Fibroblast of villous mesenchyme (primary cell): ENCODE measurements around the gene SYNPO2. TPM values are rescaled to one million over a fixed set of nuclear protein-coding genes. Genes with fewer than 3 reads are reported as not detected.
"Not testable (repeated sequence)": the region's sequence is repeated elsewhere in the genome, so short reads cannot be mapped to it uniquely, and the experiment has no call there.

Source experiments
- DNase-seq: peaks from one replicate; pipeline ENCODE4 v3.0.0-alpha.2; 2010; ENCODE audit warnings: low read depth
- H3K4me3 ChIP-seq: 2 replicates; pipeline ENCODE4 v1.5.1; 2011; ENCODE audit warnings: low read depth, mild to moderate bottlenecking, low read length
- total RNA-seq: library from RNA; depleted of rRNA; stranded (reverse); fragments of >200 nt; gene quantifications from 2 replicates; pipeline ENCODE4 v1.2.3, GENCODE V29; 2012
- TF ChIP-seq, protein P1 (sequence below): IDR thresholded peaks from 2 replicates; pipeline ENCODE4 v1.5.1; 2012; ENCODE audit warnings: low read depth, mild to moderate bottlenecking, low read length; ENCODE audit not compliant: insufficient read depth

The SYNPO2 gene
- total RNA-seq, 1 donor, result 194 TPM

DNA sequence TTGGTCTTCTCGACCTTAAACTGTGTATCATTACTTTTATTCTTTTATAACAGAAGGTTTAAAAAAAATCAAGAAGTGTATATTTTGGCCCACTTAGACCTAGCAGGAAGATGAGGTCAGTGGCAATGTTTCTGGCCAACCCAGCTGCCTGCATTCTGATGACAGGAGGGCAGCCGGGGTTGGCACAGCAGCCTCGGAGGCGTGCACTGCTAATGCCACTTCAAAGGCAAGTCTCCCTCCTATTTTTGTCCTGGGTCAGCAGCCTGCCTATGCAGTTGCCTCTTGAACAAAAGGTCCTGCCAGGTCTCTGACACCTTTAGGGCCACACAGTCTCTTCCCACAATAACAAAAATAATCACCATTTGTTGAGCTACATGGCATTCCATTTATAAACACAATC, 157.6 kb downstream of the SYNPO2 start:
- TF ChIP-seq, protein P1, sequence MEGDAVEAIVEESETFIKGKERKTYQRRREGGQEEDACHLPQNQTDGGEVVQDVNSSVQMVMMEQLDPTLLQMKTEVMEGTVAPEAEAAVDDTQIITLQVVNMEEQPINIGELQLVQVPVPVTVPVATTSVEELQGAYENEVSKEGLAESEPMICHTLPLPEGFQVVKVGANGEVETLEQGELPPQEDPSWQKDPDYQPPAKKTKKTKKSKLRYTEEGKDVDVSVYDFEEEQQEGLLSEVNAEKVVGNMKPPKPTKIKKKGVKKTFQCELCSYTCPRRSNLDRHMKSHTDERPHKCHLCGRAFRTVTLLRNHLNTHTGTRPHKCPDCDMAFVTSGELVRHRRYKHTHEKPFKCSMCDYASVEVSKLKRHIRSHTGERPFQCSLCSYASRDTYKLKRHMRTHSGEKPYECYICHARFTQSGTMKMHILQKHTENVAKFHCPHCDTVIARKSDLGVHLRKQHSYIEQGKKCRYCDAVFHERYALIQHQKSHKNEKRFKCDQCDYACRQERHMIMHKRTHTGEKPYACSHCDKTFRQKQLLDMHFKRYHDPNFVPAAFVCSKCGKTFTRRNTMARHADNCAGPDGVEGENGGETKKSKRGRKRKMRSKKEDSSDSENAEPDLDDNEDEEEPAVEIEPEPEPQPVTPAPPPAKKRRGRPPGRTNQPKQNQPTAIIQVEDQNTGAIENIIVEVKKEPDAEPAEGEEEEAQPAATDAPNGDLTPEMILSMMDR, result no peak
- H3K4me3 ChIP-seq, result no peak overlapping the region
- no peak for DNase-seq

DNA sequence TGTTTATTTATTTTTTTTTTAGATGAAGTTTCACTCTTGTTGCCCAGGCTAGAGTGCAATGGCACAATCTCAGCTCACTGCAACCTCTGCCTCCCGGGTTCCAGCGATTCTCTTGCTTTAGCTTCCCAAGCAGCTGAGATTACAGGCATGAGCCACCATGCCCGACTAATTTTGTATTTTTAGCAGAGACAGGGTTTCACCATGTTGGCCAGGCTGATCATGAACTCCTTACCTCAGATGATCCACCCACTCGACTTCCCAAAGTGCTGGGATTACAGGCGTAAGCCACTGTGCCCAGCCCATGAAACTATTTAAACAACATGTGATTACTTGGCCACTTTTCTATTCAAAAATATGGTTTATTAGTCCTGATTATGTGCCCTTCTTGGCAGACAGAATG, 158.4 kb downstream of the SYNPO2 start:
- not testable (repeated sequence) for DNase-seq, H3K4me3 ChIP-seq

DNA sequence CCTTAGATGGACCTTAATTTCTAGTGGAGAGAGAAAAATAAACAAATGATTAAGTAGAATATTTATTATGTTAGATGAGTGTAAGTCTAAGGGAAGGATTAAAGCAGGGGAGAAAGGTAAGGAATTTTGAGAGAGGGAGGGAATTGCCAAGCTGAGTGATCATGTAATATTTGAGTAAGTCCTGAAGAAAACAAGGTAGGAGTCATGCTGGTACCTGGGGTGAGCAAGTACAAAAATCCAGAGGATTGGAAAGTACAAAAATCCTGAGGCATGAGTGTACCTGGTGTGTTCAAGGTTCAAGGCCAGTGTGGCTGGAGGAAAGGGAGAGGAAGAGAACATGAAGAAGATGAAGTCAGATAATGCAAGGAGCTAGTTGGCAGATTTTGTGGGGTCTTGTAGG, 159.8 kb downstream of the SYNPO2 start:
- no peak for DNase-seq
- TF ChIP-seq, protein P1, result no peak
- no peak overlapping the region for H3K4me3 ChIP-seq

DNA sequence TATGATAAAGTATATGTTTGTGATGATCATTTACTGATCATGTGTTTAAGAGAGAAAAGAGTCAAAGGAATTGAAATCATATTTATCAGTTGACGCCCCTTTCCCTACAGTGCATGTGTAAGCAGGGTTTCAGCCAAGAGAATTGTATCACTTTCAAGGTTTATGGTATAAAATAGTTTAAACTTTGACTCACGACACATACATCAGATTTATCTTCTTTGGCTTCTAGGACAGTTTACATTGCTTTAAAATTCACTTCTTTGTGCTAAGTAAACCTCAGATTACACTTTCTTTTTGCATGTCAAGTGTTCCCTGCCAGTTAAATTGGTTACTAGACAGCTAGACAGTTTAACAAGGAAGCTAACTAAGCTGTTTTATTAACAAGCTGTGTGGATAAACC, 160.7 kb downstream of the SYNPO2 start:
- TF ChIP-seq, protein P1, result no peak
- no peak overlapping the region for H3K4me3 ChIP-seq
- DNase-seq, result peak; percentile 37

DNA sequence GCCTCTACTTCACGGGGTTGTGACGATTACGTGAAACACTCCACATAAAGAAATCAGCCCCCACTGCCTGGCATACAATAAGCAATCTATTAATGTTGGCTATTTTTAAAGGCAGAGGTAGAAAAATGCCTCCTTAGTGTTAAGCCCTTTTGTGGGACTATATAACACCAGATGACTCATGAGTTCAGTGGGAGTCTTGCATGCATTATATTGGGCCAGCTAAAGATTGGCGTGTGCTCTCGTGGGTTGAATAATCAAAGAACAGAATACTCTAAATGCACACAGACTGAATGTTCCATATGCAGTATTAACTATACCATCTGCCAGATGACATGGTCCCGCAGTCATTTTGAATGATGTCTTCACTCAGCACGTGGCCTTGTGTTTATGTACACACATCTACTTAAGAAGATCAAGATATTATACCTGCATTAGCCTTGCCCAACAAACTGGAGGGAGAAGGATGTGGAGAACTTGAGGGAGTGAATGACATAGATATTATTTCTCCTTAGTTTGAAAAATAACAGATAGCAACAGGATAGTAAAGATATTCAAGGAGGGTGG, 162.0 kb downstream of the SYNPO2 start:
- DNase-seq, result no peak
- TF ChIP-seq, protein P1, result no peak
- H3K4me3 ChIP-seq, result no peak overlapping the region

DNA sequence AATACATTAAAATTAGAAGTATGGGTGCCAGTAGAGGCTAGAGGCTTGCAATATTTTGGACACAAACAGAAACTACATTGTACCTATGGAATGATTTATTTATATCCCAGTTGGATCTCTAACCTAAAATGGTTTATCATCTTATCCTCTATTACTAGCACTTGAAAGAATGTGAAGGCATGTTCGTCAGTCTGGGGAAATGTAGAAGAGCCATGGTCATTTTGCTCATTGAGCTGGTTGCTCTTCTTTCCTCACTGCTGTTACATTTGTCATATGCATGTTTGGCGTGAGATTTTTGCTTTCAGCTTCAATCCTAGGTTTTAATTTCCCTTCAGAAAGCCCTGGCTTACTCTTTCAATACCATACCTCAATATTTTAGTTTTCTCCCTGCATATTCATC, 164.6 kb downstream of the SYNPO2 start:
- TF ChIP-seq, protein P1, result no peak
- no peak for DNase-seq

DNA sequence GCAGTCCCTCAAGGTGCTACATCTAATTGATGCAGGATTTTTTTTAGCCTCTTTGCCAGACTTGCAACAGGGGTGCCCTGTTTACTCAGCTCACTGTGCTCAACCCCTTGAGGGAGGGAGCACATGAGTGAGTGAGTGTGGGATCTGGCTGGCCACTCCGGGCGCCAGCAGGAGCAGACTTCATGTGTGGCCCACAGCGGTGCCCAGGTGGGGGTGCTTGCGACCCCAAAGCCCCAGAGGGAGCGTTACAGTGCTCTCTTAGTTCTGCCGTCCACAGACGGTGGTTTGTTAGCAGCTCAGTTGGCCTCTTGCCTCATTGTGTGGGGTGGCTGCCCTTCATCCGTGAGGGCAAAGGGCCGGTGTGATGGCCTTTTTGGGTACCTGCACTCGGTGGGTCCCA, 165.3 kb downstream of the SYNPO2 start:
- no peak overlapping the region for H3K4me3 ChIP-seq
- DNase-seq, result no peak
- TF ChIP-seq, protein P1, result no peak

More for the DNA sequence above, 164.6 kb downstream of the SYNPO2 start:
- H3K4me3 ChIP-seq, result no peak overlapping the region

DNA sequence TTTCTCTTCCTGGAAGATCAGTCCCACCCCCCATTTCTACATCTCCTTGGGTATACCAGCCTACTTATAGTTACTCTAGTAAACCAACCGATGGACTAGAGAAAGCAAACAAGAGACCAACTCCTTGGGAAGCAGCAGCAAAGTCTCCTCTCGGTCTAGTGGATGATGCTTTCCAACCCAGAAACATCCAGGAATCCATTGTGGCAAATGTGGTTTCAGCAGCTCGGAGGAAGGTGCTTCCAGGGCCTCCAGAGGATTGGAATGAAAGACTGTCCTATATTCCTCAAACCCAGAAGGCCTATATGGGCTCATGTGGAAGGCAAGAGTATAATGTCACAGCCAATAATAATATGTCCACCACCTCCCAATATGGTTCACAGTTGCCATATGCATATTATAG, 168.8 kb downstream of the SYNPO2 start:
- TF ChIP-seq, protein P1, result no peak
- H3K4me3 ChIP-seq, result no peak overlapping the region
- no peak for DNase-seq
